C4-2B (cell line): ENCODE measurements around the gene DDIAS.
"Not testable (repeated sequence)": the region's sequence is repeated elsewhere in the genome, so short reads cannot be mapped to it uniquely, and the experiment has no call there.

Experiments
- ZFX ChIP-seq: fragments of 450-650 bp; IDR thresholded peaks from 2 replicates; pipeline ENCODE4 v1.6.1; 2017
- TF ChIP-seq, protein P1 (sequence below): fragments of 450-650 bp; conservative IDR thresholded peaks from 2 replicates; pipeline ENCODE4 v1.5.1; 2017; ENCODE audit warnings: mild to moderate bottlenecking

DNA sequence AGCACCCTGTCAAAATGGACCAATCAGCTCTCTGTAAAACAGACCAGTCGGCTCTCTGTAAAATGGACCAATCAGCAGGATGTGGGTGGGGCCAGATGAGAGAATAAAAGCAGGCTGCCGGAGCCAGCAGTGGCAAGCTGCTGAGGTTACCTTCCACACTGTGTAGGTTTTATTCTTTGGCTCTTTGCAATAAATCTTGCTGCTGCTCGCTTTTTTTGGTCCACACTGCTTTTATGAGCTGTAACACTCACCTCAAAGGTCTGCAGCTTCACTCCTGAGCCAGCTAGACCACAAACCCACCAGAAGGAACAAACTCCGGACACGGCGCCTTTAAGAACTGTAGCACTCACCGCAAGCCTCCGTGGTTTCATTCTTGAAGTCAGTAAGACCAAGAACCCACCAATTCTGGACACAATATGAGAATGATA is 70.0 kb downstream of the DDIAS start:
- TF ChIP-seq, protein P1, sequence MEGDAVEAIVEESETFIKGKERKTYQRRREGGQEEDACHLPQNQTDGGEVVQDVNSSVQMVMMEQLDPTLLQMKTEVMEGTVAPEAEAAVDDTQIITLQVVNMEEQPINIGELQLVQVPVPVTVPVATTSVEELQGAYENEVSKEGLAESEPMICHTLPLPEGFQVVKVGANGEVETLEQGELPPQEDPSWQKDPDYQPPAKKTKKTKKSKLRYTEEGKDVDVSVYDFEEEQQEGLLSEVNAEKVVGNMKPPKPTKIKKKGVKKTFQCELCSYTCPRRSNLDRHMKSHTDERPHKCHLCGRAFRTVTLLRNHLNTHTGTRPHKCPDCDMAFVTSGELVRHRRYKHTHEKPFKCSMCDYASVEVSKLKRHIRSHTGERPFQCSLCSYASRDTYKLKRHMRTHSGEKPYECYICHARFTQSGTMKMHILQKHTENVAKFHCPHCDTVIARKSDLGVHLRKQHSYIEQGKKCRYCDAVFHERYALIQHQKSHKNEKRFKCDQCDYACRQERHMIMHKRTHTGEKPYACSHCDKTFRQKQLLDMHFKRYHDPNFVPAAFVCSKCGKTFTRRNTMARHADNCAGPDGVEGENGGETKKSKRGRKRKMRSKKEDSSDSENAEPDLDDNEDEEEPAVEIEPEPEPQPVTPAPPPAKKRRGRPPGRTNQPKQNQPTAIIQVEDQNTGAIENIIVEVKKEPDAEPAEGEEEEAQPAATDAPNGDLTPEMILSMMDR, result not testable (repeated sequence)
- not testable (repeated sequence) for TF ChIP-seq ZFX
